HG03280 (cell line): Measurements from ENCODE around the gene RNF135.
"Not testable (repeated sequence)": the region's sequence is repeated elsewhere in the genome, so short reads cannot be mapped to it uniquely, and the experiment has no call there.

ENCODE experiments used
- ATAC-seq: cut with Tn5 transposase; IDR thresholded peaks from one replicate; pipeline ENCODE4 v1.9.1; 2021; ENCODE audit warnings: mild to moderate bottlenecking, moderate library complexity; ENCODE audit not compliant: unreplicated experiment

RNF135 gene

GRCh38 chr17:30954046-30954830, 16.6 kb upstream of the RNF135 start:
- no peak for ATAC-seq

GRCh38 chr17:30956764-30957374, 14.0 kb upstream of the RNF135 start:
- no peak for ATAC-seq

- no peak for ATAC-seq
These were observed 13.1 kb upstream of the RNF135 start for GRCh38 chr17:30957741-30958140.

GRCh38 chr17:30958187-30958586, 12.7 kb upstream of the RNF135 start:
- no peak for ATAC-seq

GRCh38 chr17:30961209-30962188, 9.3 kb upstream of the RNF135 start:
- ATAC-seq: no peak

GRCh38 chr17:30964312-30964711, 6.5 kb upstream of the RNF135 start:
- ATAC-seq: not testable (repeated sequence)

GRCh38 chr17:30964876-30965275, 6.0 kb upstream of the RNF135 start:
- ATAC-seq: no peak

- no peak for ATAC-seq
These were observed 5.2 kb upstream of the RNF135 start for GRCh38 chr17:30965686-30966085.

GRCh38 chr17:30967911-30968310, 2.9 kb upstream of the RNF135 start:
- ATAC-seq: not testable (repeated sequence)

- no peak for ATAC-seq
These were observed 629 bp upstream of the RNF135 start for GRCh38 chr17:30969989-30970830.

- no peak for ATAC-seq
These were observed 4.4 kb downstream of the RNF135 start for GRCh38 chr17:30975042-30975820.

GRCh38 chr17:30979919-30980318, 9.1 kb downstream of the RNF135 start:
- ATAC-seq: not testable (repeated sequence)

GRCh38 chr17:30981531-30982519, 11.0 kb downstream of the RNF135 start:
- no peak for ATAC-seq

- ATAC-seq: no peak
These were observed 12.0 kb downstream of the RNF135 start for GRCh38 chr17:30982855-30983254.

- no peak for ATAC-seq
These were observed 19.6 kb downstream of the RNF135 start for GRCh38 chr17:30990458-30990857.

- ATAC-seq: no peak
These were observed 21.7 kb downstream of the RNF135 start for GRCh38 chr17:30992551-30992950.

- ATAC-seq: no peak
These were observed 24.5 kb downstream of the RNF135 start for GRCh38 chr17:30995347-30995746.

- no peak for ATAC-seq
These were observed 25.6 kb downstream of the RNF135 start for GRCh38 chr17:30996486-30996885.
